Caco-2 (cell line): Measurements from ENCODE around the gene SH3TC2. TPM values are rescaled to one million over a fixed set of nuclear protein-coding genes. Genes with fewer than 3 reads are reported as not detected.

Experiments used
- BruUV-seq: library from RNA; stranded (reverse); fragments of 400-500 nt; replicated peaks from 2 replicates; lab custom pipeline; 2021; lab: Mats Ljungman, UMichigan
- CTCF ChIA-PET: fragments of 300-600 bp; sonication (Branson Sonifier 250); formaldehyde crosslinking; loops from one replicate; lab custom pipeline; 2022; ENCODE audit warnings: antibody characterized with exemption; lab: Charles Lee
- POLR2A ChIA-PET: fragments of 300-600 bp; sonication (Branson Sonifier 250); formaldehyde crosslinking; loops from one replicate; lab custom pipeline; 2022; ENCODE audit warnings: antibody characterized with exemption; lab: Charles Lee
- DNase-seq, 2 experiments: peaks; one replicate each; pipeline versions ENCODE4 v3.0.0 to v3.0.0-alpha.2; 2020 to 2022
- H3K27me3 ChIP-seq: replicated peaks from 2 replicates; pipeline ENCODE4 v1.6.0; 2011; ENCODE audit warnings: low read length; ENCODE audit not compliant: control insufficient read depth, insufficient read depth
- H3K36me3 ChIP-seq: 2 replicates; pipeline ENCODE4 v1.5.1; 2011; ENCODE audit warnings: low read length; ENCODE audit not compliant: control insufficient read depth, insufficient read depth
- H3K4me1 ChIP-seq: fragments of 250-450 bp; sonication (Bioruptor Pico); 2 replicates; pipeline ENCODE4 v1.5.1; 2020; ENCODE audit warnings: mild to moderate bottlenecking
- H3K4me3 ChIP-seq: 2 replicates; pipeline ENCODE4 v1.5.1; 2011; ENCODE audit warnings: low read depth, mild to moderate bottlenecking, control low read depth, low read length
- H3K9me3 ChIP-seq: fragments of 250-450 bp; sonication (Bioruptor Pico); 2 replicates; pipeline ENCODE4 v1.5.1; 2020; ENCODE audit warnings: mild to moderate bottlenecking, moderate library complexity
- H3K27ac Mint-ChIP-seq: one replicate; pipeline ENCODE4 v1.8.0; 2022; ENCODE audit warnings: mixed read lengths; ENCODE audit not compliant: unreplicated experiment
- H3K27me3 Mint-ChIP-seq: one replicate; pipeline ENCODE4 v1.8.0; 2022; ENCODE audit warnings: mixed read lengths; ENCODE audit not compliant: insufficient read depth, unreplicated experiment
- H3K36me3 Mint-ChIP-seq: one replicate; pipeline ENCODE4 v1.8.0; 2022; ENCODE audit warnings: mild to moderate bottlenecking, mixed read lengths; ENCODE audit not compliant: insufficient read depth, unreplicated experiment
- H3K4me1 Mint-ChIP-seq: one replicate; pipeline ENCODE4 v1.8.0; 2022; ENCODE audit warnings: low read depth, mixed read lengths; ENCODE audit not compliant: unreplicated experiment
- H3K4me3 Mint-ChIP-seq: one replicate; pipeline ENCODE4 v1.8.0; 2022; ENCODE audit warnings: mild to moderate bottlenecking, moderate library complexity, mixed read lengths; ENCODE audit not compliant: unreplicated experiment
- H3K9me3 Mint-ChIP-seq: one replicate; pipeline ENCODE4 v1.8.0; 2022; ENCODE audit warnings: mixed read lengths; ENCODE audit not compliant: unreplicated experiment
- intact Hi-C: fragments of 100-400 bp; cut with micrococcal nuclease; formaldehyde crosslinking; loops from one replicate; pipeline ENCODE4 v1.10.0; 2022; ENCODE audit not compliant: unreplicated experiment
- total RNA-seq: library from RNA; stranded (reverse); gene quantifications from 2 replicates; pipeline ENCODE4 v1.2.3, GENCODE V29; 2022
- TF ChIP-seq, protein P1 (sequence below), 2 experiments: fragments of 200-600 bp in 1 of 2; IDR thresholded peaks; 1 replicate in 1 of 2; 2 replicates in 1 of 2; pipeline versions ENCODE4 v1.5.1 to v1.8.0; 2011 to 2022; ENCODE audit warnings: antibody characterized with exemption in 1 of 2, control low read depth in 1 of 2, inconsistent platforms in 1 of 2, low read depth in 1 of 2, low read length in 1 of 2, mild to moderate bottlenecking in 1 of 2, moderate library complexity in 1 of 2; ENCODE audit not compliant: insufficient read depth in 1 of 2, severe bottlenecking in 1 of 2, unreplicated experiment in 1 of 2

SH3TC2 gene
- total RNA-seq, 1 experiment from 2014 or later: 5.8 TPM

DNA sequence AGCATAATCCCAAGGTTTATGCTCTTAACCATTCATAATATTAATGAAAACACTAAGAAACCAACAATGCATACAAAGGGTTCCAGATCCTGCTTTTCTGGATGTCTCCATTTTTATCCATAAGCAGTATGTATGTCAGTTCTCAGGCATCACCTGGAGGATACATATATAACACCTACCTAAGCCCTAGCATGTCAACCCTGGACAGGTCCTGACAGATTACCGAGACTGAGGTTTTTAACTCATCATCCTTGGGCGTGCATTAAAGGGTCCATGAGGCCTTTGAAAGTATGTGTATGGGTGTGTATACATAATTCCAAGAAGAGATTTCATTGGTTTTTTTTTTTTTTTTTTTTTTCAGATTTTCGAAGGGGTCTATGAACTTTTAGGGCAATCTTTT is 70.6 kb downstream of the SH3TC2 start:
- BruUV-seq: no TSS peak
- H3K36me3 Mint-ChIP-seq: no peaks in the 10 kb centered on the region
- CTCF ChIA-PET: no interaction called here

DNA sequence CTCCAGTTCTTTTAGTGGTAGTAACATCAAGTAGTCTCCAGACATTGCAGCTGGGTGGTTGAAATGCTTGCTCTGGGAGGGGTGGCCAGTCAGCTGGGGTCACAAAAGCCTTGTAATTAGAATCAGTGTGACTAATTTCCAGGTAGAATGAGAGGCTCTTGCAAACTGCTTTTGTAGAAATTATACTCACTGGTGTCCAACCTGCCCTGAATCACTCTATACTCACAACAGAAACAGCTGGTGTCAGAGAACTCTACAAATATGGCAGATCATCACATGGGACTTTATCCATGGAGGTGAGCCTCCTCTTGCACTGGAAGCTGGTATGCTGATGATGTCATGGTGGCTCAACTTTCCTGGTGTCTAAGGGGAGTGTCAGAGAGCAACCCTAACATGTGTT is 71.3 kb downstream of the SH3TC2 start:
- H3K36me3 ChIP-seq: no peaks in the 10 kb centered on the region
- H3K4me3 ChIP-seq: no peak overlapping the region
- no peaks in the 10 kb centered on the region for H3K27me3 ChIP-seq
- Mint-ChIP-seq H3K27ac (no peak overlapping the region), H3K9me3 (no peaks in the 10 kb centered on the region), H3K27me3 (no peaks in the 10 kb centered on the region), H3K4me1 (no peaks in the 10 kb centered on the region), H3K36me3 (no peaks in the 10 kb centered on the region), H3K4me3 (no peak overlapping the region)
- H3K9me3 ChIP-seq: no peaks in the 10 kb centered on the region; the same call in 1 of the 2 replicates
- peaks cover 7% of the 10 kb centered on the region; the same call in 1 of the 2 replicates for H3K4me1 ChIP-seq
- BruUV-seq: no TSS peak
- intact Hi-C loops: no loop called here
- DNase-seq: no peak
- TF ChIP-seq, protein P1, sequence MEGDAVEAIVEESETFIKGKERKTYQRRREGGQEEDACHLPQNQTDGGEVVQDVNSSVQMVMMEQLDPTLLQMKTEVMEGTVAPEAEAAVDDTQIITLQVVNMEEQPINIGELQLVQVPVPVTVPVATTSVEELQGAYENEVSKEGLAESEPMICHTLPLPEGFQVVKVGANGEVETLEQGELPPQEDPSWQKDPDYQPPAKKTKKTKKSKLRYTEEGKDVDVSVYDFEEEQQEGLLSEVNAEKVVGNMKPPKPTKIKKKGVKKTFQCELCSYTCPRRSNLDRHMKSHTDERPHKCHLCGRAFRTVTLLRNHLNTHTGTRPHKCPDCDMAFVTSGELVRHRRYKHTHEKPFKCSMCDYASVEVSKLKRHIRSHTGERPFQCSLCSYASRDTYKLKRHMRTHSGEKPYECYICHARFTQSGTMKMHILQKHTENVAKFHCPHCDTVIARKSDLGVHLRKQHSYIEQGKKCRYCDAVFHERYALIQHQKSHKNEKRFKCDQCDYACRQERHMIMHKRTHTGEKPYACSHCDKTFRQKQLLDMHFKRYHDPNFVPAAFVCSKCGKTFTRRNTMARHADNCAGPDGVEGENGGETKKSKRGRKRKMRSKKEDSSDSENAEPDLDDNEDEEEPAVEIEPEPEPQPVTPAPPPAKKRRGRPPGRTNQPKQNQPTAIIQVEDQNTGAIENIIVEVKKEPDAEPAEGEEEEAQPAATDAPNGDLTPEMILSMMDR (IDR thresholded peaks at IDR 0.05; ENCODE audit: insufficient read depth in 1 of 2, low read depth in 1 of 2, low read length in 1 of 2, severe bottlenecking in 1 of 2, unreplicated experiment in 1 of 2): no peak
- ChIA-PET CTCF (no interaction called here), POLR2A (no interaction called here)

More for the DNA sequence above, 70.6 kb downstream of the SH3TC2 start:
- no peaks in the 10 kb centered on the region for H3K9me3 Mint-ChIP-seq
- intact Hi-C loops: no loop called here
- Histone ChIP-seq H3K27me3 (no peaks in the 10 kb centered on the region), H3K4me1 (peaks cover 3% of the 10 kb centered on the region; the same call in 1 of the 2 replicates), H3K4me3 (no peak overlapping the region), H3K9me3 (no peaks in the 10 kb centered on the region), H3K36me3 (no peaks in the 10 kb centered on the region)
- H3K27me3 Mint-ChIP-seq: no peaks in the 10 kb centered on the region
- no peaks in the 10 kb centered on the region for H3K4me1 Mint-ChIP-seq
- DNase-seq: no peak
- TF ChIP-seq, protein P1 (IDR thresholded peaks at IDR 0.05; ENCODE audit: insufficient read depth in 1 of 2, low read depth in 1 of 2, low read length in 1 of 2, severe bottlenecking in 1 of 2, unreplicated experiment in 1 of 2): no peak
- no peak overlapping the region for H3K27ac Mint-ChIP-seq
- no peak overlapping the region for H3K4me3 Mint-ChIP-seq
- POLR2A ChIA-PET: no interaction called here

DNA sequence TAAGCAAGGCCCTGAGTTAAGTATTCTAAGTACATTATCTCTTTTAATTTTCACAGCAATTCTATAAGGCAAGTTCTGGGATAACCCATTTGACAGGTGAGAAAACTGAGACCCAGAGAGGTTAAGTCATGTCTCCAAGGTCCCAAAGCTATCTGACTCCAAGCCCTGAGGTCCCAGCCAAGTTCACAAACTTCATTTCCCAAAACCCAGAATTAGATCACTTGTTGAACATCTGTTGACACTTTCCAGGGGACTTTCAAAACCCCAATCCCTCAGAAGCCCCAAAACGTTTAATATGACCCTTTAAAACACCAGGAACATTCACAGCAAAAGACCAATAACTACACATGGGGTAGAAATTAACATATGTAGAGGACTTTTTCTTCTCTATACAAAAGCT is 72.0 kb downstream of the SH3TC2 start:
- H3K27me3 ChIP-seq: no peaks in the 10 kb centered on the region
- Mint-ChIP-seq H3K27ac (no peak overlapping the region), H3K4me1 (no peaks in the 10 kb centered on the region), H3K36me3 (no peaks in the 10 kb centered on the region), H3K4me3 (no peak overlapping the region), H3K27me3 (no peaks in the 10 kb centered on the region), H3K9me3 (no peaks in the 10 kb centered on the region)
- no peaks in the 10 kb centered on the region for H3K36me3 ChIP-seq
- ChIA-PET POLR2A (no interaction called here), CTCF (no interaction called here)
- TF ChIP-seq, protein P1 (IDR thresholded peaks at IDR 0.05; ENCODE audit: insufficient read depth in 1 of 2, low read depth in 1 of 2, low read length in 1 of 2, severe bottlenecking in 1 of 2, unreplicated experiment in 1 of 2): no peak
- peaks cover 7% of the 10 kb centered on the region; the same call in 1 of the 2 replicates for H3K4me1 ChIP-seq
- no peak for DNase-seq
- intact Hi-C loops: no loop called here
- no peaks in the 10 kb centered on the region; the same call in 1 of the 2 replicates for H3K9me3 ChIP-seq
- H3K4me3 ChIP-seq: no peak overlapping the region
- BruUV-seq: no TSS peak
